ENCODE data around the gene ARV1. TPM values are rescaled to one million over a fixed set of nuclear protein-coding genes. Genes with fewer than 3 reads are reported as not detected.

Gene ARV1
- total RNA-seq, result 10 to 100 TPM; 32.0 to 33.0 TPM

GRCh38 chr1:230978491-230979388 is at the start of gene ARV1, which contains the start of gene TTC13:
Gene ARV1 (plus strand): TSS chr1:230979094. CDS start chr1:230979106, 12 bp downstream.
Gene TTC13 (minus strand): TSS chr1:230978861. CDS start chr1:230978830, 31 bp downstream.

GRCh38 chr1:231040019-231040799 is 61.3 kb downstream of the ARV1 start, which contains the start of gene FAM89A:
Gene FAM89A (minus strand): TSS chr1:231040254. CDS start chr1:231040211, 43 bp downstream.

Other genes starting within 250 kb of the ARV1 start
- not detected for gene CAPN9, start 231.7 kb upstream of the ARV1 start, total RNA-seq
- 100 to 1,000 TPM; 106 to 180 TPM for gene C1orf198, start 110.6 kb upstream of the ARV1 start, total RNA-seq
- gene TTC13, start 233 bp upstream of the ARV1 start, total RNA-seq, result 10 to 100 TPM; 11.4 to 15.3 TPM
- gene FAM89A, start 61.2 kb downstream of the ARV1 start, total RNA-seq, result 10 to 100 TPM; 36.5 to 57.9 TPM
- under 1 TPM in 1 of 2 donors, not detected in 1; under 0.01 TPM for gene TRIM67, start 183.0 kb downstream of the ARV1 start, total RNA-seq

Measured in melanocyte of skin (primary cell).